HUES64 (cell line): ENCODE results near the gene GRAP.
A peak's percentile ranks its signal among the peaks of the same experiment; 100 is the strongest.

Experiments used
- H3K27ac ChIP-seq: 2 replicates; pipeline ENCODE4 v1.7.0; 2013; ENCODE audit warnings: low read depth, low read length, inconsistent platforms
- H3K27me3 ChIP-seq: 2 replicates; pipeline ENCODE4 v1.6.1; 2013; ENCODE audit warnings: mild to moderate bottlenecking, low read length; ENCODE audit not compliant: insufficient read depth
- H3K36me3 ChIP-seq: 2 replicates; pipeline ENCODE4 v1.6.1; 2013; ENCODE audit warnings: mild to moderate bottlenecking, low read length; ENCODE audit not compliant: insufficient read depth
- H3K4me1 ChIP-seq: 2 replicates; pipeline ENCODE4 v1.6.1; 2013; ENCODE audit warnings: mild to moderate bottlenecking, low read length, moderate library complexity; ENCODE audit not compliant: insufficient read depth
- H3K4me3 ChIP-seq: 2 replicates; pipeline ENCODE4 v1.5.1; 2013; ENCODE audit warnings: mild to moderate bottlenecking, low read length, moderate library complexity
- H3K9ac ChIP-seq: 2 replicates; pipeline ENCODE4 v1.6.1; 2013; ENCODE audit warnings: mild to moderate bottlenecking, low read depth, low read length
- H3K9me3 ChIP-seq: 2 replicates; pipeline ENCODE4 v1.6.1; 2013; ENCODE audit warnings: low read depth, low read length; ENCODE audit not compliant: insufficient read depth
- WGBS: fragments of 150-250, 120-280 bp; methylation state at CpG from one replicate; pipeline ENCODE4 v1.1.7; 2013; ENCODE audit warnings: missing lambda C conversion rate; 5-methylcytosine and 5-hydroxymethylcytosine counted together

The GRAP gene

DNA sequence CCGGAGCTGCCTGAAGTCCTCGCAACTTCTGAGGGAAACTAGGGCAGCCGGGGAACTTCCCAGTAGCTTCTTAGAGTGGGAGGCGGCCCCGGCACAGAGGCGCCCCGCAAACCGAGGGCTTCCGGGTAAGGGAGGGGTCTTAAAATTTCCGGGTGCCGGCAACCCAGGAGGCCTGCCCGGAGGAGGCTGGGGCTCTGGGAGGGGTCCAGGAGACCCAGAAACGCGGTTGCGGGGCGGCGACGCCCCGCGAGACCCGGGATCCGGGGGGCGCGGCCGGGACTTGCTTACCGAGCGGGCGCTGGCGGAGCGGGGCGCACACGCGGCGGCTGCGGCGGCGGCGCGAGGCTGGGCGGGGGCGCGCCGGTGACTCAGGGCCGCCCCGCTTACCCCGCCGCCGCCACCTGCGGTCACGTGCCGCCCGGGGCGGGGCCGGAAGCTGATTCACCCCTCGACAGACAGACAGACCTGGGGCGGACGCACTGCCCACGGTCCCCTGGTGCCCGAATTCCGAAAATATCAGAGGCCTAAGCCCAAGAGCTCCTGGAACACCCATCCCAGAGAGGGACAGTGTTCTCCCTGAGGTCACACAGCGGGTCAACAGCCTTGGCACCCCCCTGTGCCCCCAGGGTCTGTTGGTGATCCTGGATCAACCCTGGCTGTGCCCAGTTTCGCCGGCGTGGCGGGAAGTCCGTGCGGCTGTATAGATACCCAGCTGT lies 42.2 kb downstream of the GRAP start, which contains the start of gene FAM83G:
Gene FAM83G (minus strand): TSS at position 344 of the 716 bp plus-strand sequence. CDS start 723 bp downstream, outside the sequence.
- peak within 1 kb of the TSS; percentile 88 for H3K9ac ChIP-seq
- peak within 1 kb of the TSS; percentile 89 for H3K4me3 ChIP-seq
- peak within 1 kb of the TSS; percentile 84 for H3K27ac ChIP-seq
- WGBS, result 4% methylated on average over 67 of the region's 67 CpGs
- 0 out of 2 replicates have a peak, but pooled peaks cover 6% of the 10 kb centered on the region for H3K9me3 ChIP-seq
- no peaks in the 10 kb centered on the region for H3K27me3 ChIP-seq
- H3K36me3 ChIP-seq, result peaks cover 30% of the 10 kb centered on the region
- H3K4me1 ChIP-seq, result peaks cover 9% of the 10 kb centered on the region

DNA sequence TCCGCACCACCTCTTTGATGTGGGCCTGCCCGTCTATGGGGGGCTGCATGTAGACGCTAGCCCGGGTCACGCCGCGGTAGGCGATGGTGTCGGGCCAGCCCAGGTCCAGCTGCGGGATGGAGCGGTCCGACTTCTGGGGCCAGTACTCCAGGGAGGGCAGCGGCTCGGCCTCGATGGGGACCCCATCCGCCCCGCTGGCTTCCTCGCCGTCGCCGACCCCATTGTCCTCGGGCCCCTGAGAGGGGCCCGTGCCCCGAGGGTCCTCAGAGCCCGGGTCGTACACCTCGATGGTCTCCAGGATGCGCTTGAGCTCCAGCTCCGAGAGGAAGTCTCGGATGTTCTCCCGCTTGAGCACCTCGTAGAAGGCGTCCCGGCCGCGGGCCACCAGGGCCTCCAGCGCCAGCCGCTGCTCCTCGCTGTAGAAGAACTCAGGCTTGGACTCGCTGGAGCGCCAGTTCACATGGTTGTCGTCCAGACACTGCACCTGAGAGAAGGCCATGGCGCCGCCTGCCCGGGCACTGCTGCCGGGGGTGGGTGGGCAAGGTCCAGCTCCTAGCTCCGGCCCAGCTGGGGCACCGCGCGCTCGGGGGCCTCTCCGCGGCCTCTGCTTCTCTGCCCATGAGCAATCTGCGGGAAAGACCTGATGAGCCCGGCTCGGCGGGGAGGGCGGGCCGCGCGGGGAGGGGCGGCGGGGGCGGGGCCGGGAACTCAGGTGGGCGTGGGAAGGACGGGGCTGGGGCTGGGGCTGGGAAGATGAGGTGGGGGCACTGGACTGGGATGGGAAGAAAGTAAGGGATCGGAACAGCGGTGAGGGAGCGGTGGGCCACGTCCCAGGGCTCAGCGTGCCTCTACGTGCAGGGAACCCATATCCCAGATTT lies 43.0 kb downstream of the GRAP start:
- 0 out of 2 replicates have a peak, but pooled peaks cover 6% of the 10 kb centered on the region for H3K9me3 ChIP-seq
- peaks cover 9% of the 10 kb centered on the region for H3K4me1 ChIP-seq
- peak overlapping the region; percentile 89 for H3K4me3 ChIP-seq
- H3K27ac ChIP-seq, result peak overlapping the region; percentile 84; the same call in 1 of the 2 replicates
- 7% methylated on average over 73 of the region's 73 CpGs for WGBS
- no peaks in the 10 kb centered on the region for H3K27me3 ChIP-seq
- H3K36me3 ChIP-seq, result peaks cover 35% of the 10 kb centered on the region
- H3K9ac ChIP-seq, result peak overlapping the region; percentile 88

DNA sequence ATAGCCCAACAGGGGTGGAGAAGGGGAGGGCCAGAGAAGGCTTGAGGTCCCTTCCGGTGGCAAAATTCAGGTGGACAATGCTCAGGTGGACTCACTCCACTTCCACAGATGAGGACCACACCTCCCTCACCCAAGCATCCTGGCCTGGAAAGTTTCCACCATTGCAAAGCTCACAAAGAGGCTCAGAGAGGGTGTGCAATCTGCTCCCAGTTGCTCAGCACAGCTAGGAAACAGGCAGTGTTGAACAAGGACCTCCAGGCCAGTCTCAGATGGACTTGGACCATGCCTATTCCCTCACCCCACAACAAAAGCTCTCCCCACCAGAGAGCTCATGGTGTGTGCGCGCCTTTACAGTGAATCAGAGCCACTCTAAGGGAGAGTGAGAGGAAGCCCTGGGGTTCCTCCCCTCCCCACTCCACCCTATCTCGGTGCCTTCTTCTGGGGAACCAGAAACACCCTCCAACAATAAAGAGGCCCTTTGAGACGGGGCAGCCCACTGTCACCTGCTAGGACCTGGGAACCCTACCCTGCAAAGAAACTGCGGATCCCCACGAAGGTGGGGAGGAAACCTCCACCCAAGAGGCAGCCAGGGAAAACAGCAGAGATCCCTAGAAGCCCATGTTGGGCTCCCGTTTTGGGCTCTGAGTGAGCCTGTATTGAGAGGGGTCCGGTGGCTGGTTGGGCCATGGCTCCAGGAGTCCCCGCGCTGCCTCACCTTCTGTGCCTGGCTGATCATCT lies 43.8 kb downstream of the GRAP start:
- Histone ChIP-seq H3K36me3 (peaks cover 38% of the 10 kb centered on the region), H3K27me3 (no peaks in the 10 kb centered on the region), H3K27ac (no peak overlapping the region), H3K4me3 (peak overlapping the region; percentile 89), H3K9ac (peak overlapping the region; percentile 72; the same call in 1 of the 2 replicates), H3K4me1 (peaks cover 9% of the 10 kb centered on the region), H3K9me3 (0 out of 2 replicates have a peak, but pooled peaks cover 6% of the 10 kb centered on the region)
- 55% methylated on average over 11 of the region's 11 CpGs for WGBS

DNA sequence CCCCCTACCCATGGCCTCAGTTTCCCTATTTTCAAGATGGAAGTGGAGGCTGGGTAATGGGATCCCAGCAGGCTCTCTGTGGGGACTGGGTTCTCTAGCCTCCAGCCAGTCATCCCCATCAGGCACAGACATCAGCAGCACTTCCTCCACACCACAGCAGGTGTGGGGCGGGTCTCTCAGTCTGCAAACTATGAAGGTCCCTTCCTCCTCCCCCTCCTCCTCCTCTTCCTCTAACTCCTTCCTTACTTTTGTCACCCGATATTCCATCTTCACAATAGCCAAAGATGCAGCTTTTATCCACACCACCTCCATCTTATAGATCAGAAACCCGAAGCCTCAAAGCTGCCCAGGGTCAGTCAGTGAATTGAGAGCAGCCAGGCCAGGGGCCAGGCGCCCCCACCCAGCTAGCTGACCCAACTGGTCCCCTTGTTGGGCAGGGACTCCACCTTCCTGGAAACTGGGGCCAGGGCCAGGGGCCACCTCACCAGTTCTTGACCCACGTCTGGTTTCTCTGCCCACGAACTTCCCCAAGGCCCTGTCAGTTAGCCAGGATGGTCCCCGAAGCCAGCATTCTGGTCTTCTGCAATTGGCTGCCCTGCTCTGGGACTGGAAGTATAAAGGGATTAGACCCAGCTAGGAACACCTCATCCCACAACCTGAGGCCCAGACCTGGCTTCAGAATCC lies 44.7 kb downstream of the GRAP start:
- H3K9ac ChIP-seq, result no peak overlapping the region; the same call in 1 of the 2 replicates
- H3K9me3 ChIP-seq, result 0 out of 2 replicates have a peak, but pooled peaks cover 6% of the 10 kb centered on the region
- peaks cover 44% of the 10 kb centered on the region for H3K36me3 ChIP-seq
- H3K4me1 ChIP-seq, result peaks cover 9% of the 10 kb centered on the region
- H3K27me3 ChIP-seq, result no peaks in the 10 kb centered on the region
- no peak overlapping the region for H3K27ac ChIP-seq
- 91% methylated on average over 7 of the region's 7 CpGs for WGBS
- peak overlapping the region; percentile 89 for H3K4me3 ChIP-seq

DNA sequence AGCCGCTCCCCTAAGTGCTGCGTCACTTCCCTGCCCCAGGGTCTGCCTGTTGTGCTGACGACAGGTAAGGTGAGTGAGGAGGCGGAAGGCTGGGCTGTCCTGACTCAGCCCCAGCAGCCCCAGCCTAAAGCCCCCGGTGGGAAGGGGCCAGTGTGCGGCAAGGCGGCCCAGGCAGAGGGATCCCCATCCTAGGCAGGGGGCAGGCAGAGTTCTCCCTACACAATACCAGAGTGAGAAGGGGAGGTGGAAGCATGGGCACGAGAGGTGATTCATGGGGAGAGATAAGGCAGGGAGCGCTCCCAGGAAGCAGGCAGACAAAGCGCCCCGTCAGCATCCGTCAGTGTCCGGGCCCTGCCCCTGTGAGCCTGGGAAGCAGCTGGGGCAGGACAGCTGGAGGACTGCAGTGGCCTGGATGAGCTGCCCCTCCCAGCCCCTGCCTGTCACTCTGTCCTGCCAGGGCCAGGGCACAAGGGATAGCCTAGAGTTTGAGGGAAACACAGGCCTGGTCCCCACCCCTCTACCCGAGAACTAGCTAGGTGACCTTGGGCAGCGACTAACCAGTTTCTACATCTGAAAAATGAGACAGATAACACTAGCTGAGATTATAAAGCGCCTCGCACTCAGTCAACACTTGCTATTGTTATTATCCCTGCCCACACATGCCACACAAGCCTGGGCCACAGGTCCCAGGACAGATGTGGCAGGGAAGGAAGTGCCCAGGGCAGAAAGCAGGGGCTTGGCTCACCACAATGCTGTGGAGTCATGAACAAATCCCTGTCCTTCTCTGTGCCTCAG lies 46.0 kb downstream of the GRAP start:
- H3K27me3 ChIP-seq, result no peaks in the 10 kb centered on the region
- no peak overlapping the region for H3K27ac ChIP-seq
- no peak overlapping the region for H3K9ac ChIP-seq
- H3K9me3 ChIP-seq, result peaks cover 2% of the 10 kb centered on the region; the same call in 1 of the 2 replicates
- 94% methylated on average over 17 of the region's 17 CpGs for WGBS
- H3K36me3 ChIP-seq, result peaks cover 53% of the 10 kb centered on the region
- no peak overlapping the region for H3K4me3 ChIP-seq
- peaks cover 9% of the 10 kb centered on the region for H3K4me1 ChIP-seq

DNA sequence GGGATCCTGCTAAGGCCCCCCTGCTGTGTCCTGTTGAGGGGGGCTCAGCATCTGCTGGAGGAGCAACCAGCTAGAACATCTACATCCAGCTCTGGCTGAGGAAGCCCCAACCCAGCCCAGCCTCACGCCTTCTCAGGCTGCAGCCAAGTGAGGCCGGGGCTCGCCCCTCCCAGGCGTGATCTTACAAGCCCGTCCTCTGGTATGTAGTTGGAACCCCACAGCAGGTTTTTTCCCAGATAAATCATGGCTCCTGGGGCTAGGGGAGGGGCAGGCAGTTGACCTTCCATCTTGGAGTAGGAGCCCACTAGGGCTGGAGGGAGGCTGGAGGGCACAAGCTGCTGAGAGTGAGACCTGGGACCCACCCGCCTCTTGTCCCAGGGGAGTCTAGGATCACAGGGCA lies 46.8 kb downstream of the GRAP start:
- H3K9ac ChIP-seq, result no peak overlapping the region
- H3K9me3 ChIP-seq, result peaks cover 2% of the 10 kb centered on the region; the same call in 1 of the 2 replicates
- H3K4me3 ChIP-seq, result no peak overlapping the region
- peaks cover 53% of the 10 kb centered on the region for H3K36me3 ChIP-seq
- peaks cover 9% of the 10 kb centered on the region for H3K4me1 ChIP-seq
- 92% methylated on average over 6 of the region's 6 CpGs for WGBS
- no peaks in the 10 kb centered on the region for H3K27me3 ChIP-seq
- no peak overlapping the region for H3K27ac ChIP-seq

DNA sequence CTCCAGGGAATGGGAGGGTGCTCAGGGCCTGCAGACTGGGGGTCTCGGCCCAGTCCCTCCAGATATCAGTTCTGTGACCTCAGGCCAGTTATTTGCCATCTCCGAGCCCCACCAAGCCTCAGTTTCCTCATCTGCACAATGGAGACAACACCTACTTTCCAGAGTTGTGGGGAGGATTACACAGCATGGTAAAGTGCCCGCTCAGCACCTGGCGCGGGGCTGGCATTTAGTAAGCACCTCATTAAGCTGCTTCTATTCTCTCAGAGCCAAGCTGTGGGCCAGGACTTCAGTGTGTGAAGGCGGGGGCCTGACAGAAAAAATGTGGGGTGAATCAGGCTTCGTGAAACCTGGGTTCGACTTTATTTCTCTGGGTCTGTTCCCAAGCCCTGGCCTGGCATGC lies 47.4 kb downstream of the GRAP start:
- 95% methylated on average over 8 of the region's 8 CpGs for WGBS
- Histone ChIP-seq H3K9ac (no peak overlapping the region), H3K4me3 (no peak overlapping the region), H3K36me3 (peaks cover 53% of the 10 kb centered on the region), H3K27ac (no peak overlapping the region), H3K27me3 (no peaks in the 10 kb centered on the region), H3K9me3 (peaks cover 2% of the 10 kb centered on the region; the same call in 1 of the 2 replicates), H3K4me1 (peaks cover 9% of the 10 kb centered on the region)

DNA sequence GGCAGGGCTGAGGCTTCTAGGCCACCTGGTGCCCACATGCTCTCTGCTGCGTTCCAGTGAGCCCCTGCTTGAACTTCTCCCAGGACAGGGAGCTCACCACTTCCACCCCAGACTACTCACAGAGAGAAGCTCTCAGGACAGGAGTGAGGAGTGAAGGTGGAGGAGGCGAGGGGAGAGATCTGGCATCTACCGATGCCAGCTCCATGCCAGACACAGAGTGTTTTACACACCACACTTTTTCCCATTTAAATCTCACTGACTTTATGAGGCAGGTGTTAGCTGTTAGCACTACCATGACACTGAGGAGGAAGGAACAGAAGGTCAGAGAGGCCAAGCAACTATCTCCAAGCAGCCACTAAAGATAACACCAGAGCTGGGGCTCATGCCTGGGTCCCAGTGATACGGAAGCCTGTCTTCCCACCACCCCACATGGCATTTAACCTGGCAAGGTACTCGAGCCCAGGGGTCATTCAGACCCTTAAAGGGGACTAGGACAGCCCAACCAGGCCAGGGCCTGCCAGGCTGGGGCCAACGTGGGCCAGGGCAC lies 49.0 kb downstream of the GRAP start:
- H3K27me3 ChIP-seq, result no peaks in the 10 kb centered on the region
- peaks cover 6% of the 10 kb centered on the region for H3K4me1 ChIP-seq
- H3K4me3 ChIP-seq, result no peak overlapping the region
- H3K9me3 ChIP-seq, result peaks cover 2% of the 10 kb centered on the region; the same call in 1 of the 2 replicates
- 89% methylated on average over 4 of the region's 6 CpGs for WGBS
- H3K9ac ChIP-seq, result no peak overlapping the region
- peaks cover 54% of the 10 kb centered on the region for H3K36me3 ChIP-seq
- no peak overlapping the region for H3K27ac ChIP-seq

DNA sequence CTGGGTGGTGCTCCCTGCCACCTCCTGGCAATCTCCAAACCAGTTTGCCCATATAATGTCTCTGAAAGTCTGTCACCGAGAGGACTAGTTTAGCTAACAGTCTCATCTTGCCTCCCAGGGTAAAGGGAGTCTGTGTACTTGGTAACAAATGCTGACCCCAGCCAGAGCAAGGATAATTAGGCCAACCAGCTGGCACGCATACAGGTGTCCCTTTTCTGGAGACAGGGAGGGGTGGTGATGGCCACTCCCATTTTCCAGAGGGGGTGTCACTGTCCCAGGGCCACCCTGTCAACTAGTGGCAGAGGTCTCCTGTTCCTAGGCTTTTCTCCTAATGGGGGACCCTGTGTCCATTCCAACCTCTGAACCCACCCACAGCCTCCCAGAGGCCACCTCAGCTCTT lies 50.3 kb downstream of the GRAP start:
- Histone ChIP-seq H3K4me1 (no peaks in the 10 kb centered on the region), H3K9me3 (peaks cover 2% of the 10 kb centered on the region; the same call in 1 of the 2 replicates), H3K27me3 (no peaks in the 10 kb centered on the region), H3K9ac (no peak overlapping the region), H3K27ac (no peak overlapping the region), H3K4me3 (no peak overlapping the region), H3K36me3 (peaks cover 44% of the 10 kb centered on the region)
- WGBS, result 95% methylated on average over 2 of the region's 2 CpGs
